Ovary (tissue), 9 donors: ENCODE measurements around the gene ZSWIM7. TPM values are rescaled to one million over a fixed set of nuclear protein-coding genes. Genes with fewer than 3 reads are reported as not detected.

Source experiments
- DNase-seq, 5 donors: peaks; one replicate each; pipeline ENCODE4 v3.0.0-alpha.2; 2019 to 2020
- H3K27ac ChIP-seq, 2 donors: fragments of 200-600 bp; one replicate each; pipeline versions ENCODE4 v1.5.1 to v1.8.0; 2019 to 2022
- H3K27me3 ChIP-seq: fragments of 200-600 bp; one replicate; pipeline ENCODE4 v1.8.0; 2022
- H3K36me3 ChIP-seq: fragments of 200-600 bp; sonication (generic); one replicate; pipeline ENCODE4 v1.5.1; 2019
- H3K4me1 ChIP-seq: one replicate; pipeline ENCODE4 v1.8.1; 2013; ENCODE audit warnings: mild to moderate bottlenecking, moderate library complexity; ENCODE audit not compliant: insufficient read depth
- H3K4me3 ChIP-seq: fragments of 200-600 bp; sonication (generic); one replicate; pipeline ENCODE4 v1.5.1; 2017
- H3K9me3 ChIP-seq, 2 donors: fragments of 200-600 bp in 1 of 2; sonication (generic) in 1 of 2; one replicate each; pipeline versions ENCODE4 v1.5.1 to v1.8.1; 2013 to 2019; ENCODE audit warnings: mild to moderate bottlenecking in 1 of 2, moderate library complexity in 1 of 2
- CTCF ChIP-seq, 3 donors: fragments of 450-650 bp in 2 of 3; fragments of 200-600 bp in 1 of 3; IDR thresholded peaks; one replicate each; pipeline versions ENCODE4 v1.5.1 to v1.8.0; 2016 to 2022; ENCODE audit warnings: antibody characterized with exemption in 3 of 3, mild to moderate bottlenecking in 1 of 3
- EP300 ChIP-seq: sonication (generic); formaldehyde crosslinking; IDR thresholded peaks from one replicate; pipeline ENCODE4 v1.6.1; 2017; ENCODE audit warnings: antibody characterized with exemption
- POLR2A ChIP-seq: fragments of 450-650 bp; IDR thresholded peaks from one replicate; pipeline ENCODE4 v1.6.1; 2017; ENCODE audit warnings: antibody characterized with exemption, mild to moderate bottlenecking, moderate library complexity
- WGBS, 3 donors: extraction: QIAGEN DNeasy Blood & Tissue Kit in 1 of 3; methylation state at CpG; one replicate each; pipeline versions ENCODE4 v1.1.5 to v1.1.7; 2013 to 2017; 5-methylcytosine and 5-hydroxymethylcytosine counted together
- intact Hi-C, 4 donors: fragments of 100-400 bp; cut with DNase I; formaldehyde crosslinking; loops; one replicate each; pipeline versions ENCODE4 v1.11.0 to v1.15.1; 2022 to 2023
- polyA plus RNA-seq, 2 donors: library from polyadenylated mRNA; stranded (reverse); fragments of 200-250 nt in 1 of 2; fragments of 350-450 nt in 1 of 2; fragmentation: Illumina TruSeq in 1 of 2; extraction: RNeasy Lipid Tissue Mini Kit (QIAGEN cat#74804) in 1 of 2; gene quantifications; one replicate each; pipeline ENCODE4 v1.2.3, GENCODE V29; 2013 to 2014
- total RNA-seq, 7 donors: library from RNA; depleted of rRNA in 2 of 7; stranded (reverse); fragments of >200 nt in 2 of 7; fragmentation: NEBNext Ultra II Directional in 3 of 7; extraction: Animal tissue kit (Norgen Biotek cat#: 25700) in 3 of 7; gene quantifications; one replicate each; pipeline versions ENCODE4 v1.1.0 to v1.2.4, GENCODE V29; 2016 to 2023
- donor health status: DM: no; HTN: no; CAD: no; lungs with moderate emphysema.
- donor health status: DM: no; HTN: no; CAD: no.
- donor health status: Bipolar disorder and iron deficiency.
- donor health status: DM: yes; HTN: yes; CAD: no.
- donor health status: DM: no; HTN: no; CAD: no.
- donor health status: DM: yes; HTN: yes; CAD: no.

Gene ZSWIM7
- total and polyA plus RNA-seq, 9 donors = 14.4 to 62.5 (median 25.7) TPM

- TF ChIP-seq EP300 = no peak
- no peak for TF ChIP-seq CTCF (IDR thresholded peaks at IDR 0.05)
- no peak for TF ChIP-seq POLR2A
- WGBS, 3 donors = 83 to 95% (median 91%) methylated on average over 12 to 16 of the region's 16 CpGs
- Histone ChIP-seq H3K27ac (no peak overlapping the region), H3K9me3 (no peaks in the 10 kb centered on the region), H3K4me3 (no peak overlapping the region), H3K27me3 (no peaks in the 10 kb centered on the region), H3K36me3 (no peaks in the 10 kb centered on the region), H3K4me1 (peaks cover 2% of the 10 kb centered on the region)
- no peak for DNase-seq
- intact Hi-C loops = no loop called here
Observed at GRCh38 chr17:15947976-15948752, 51.3 kb downstream of the ZSWIM7 start.

GRCh38 chr17:15947271-15947670 is 52.2 kb downstream of the ZSWIM7 start:
- H3K9me3 ChIP-seq = no peaks in the 10 kb centered on the region
- intact Hi-C loops = no loop called here
- WGBS, 3 donors = 76 to 97% (median 95%) methylated on average over 3 of the region's 3 CpGs
- TF ChIP-seq POLR2A (no peak), CTCF (IDR thresholded peaks at IDR 0.05) (no peak), EP300 (no peak)
- no peak for DNase-seq
- H3K27me3 ChIP-seq = no peaks in the 10 kb centered on the region
- peaks cover 2% of the 10 kb centered on the region for H3K4me1 ChIP-seq
- no peak overlapping the region for H3K4me3 ChIP-seq
- H3K36me3 ChIP-seq = no peaks in the 10 kb centered on the region
- no peak overlapping the region for H3K27ac ChIP-seq

- no peaks in the 10 kb centered on the region for H3K27me3 ChIP-seq
- H3K27ac ChIP-seq = no peak overlapping the region
- peaks cover 2% of the 10 kb centered on the region for H3K4me1 ChIP-seq
- no peaks in the 10 kb centered on the region for H3K36me3 ChIP-seq
- 83 to 87% (median 83%) methylated on average over 9 of the region's 9 CpGs for WGBS, 3 donors
- H3K4me3 ChIP-seq = no peak overlapping the region
- DNase-seq = no peak
- TF ChIP-seq POLR2A (no peak), CTCF (IDR thresholded peaks at IDR 0.05) (no peak), EP300 (no peak)
- intact Hi-C loops = no loop called here
- H3K9me3 ChIP-seq = no peaks in the 10 kb centered on the region
Observed at GRCh38 chr17:15946611-15947120, 52.8 kb downstream of the ZSWIM7 start.

GRCh38 chr17:15945527-15946191 is 53.8 kb downstream of the ZSWIM7 start:
- peak in 2 of 5 donors; percentile 26 to 36 for DNase-seq
- intact Hi-C loops = no loop called here

More at GRCh38 chr17:15945527-15946191, 53.8 kb downstream of the ZSWIM7 start:
- Histone ChIP-seq H3K36me3 (no peaks in the 10 kb centered on the region), H3K27ac (no peak overlapping the region), H3K9me3 (no peaks in the 10 kb centered on the region), H3K4me1 (peaks cover 2% of the 10 kb centered on the region), H3K27me3 (no peaks in the 10 kb centered on the region), H3K4me3 (peak overlapping the region; percentile 40)
- 2 to 4% (median 3%) methylated on average over 41 to 64 of the region's 64 CpGs for WGBS, 3 donors
- TF ChIP-seq EP300 (no peak), POLR2A (no peak), CTCF (IDR thresholded peaks at IDR 0.05) (no peak)
